Vagina (tissue), 2 donors: ENCODE measurements around the gene BRINP1. TPM values are rescaled to one million over a fixed set of nuclear protein-coding genes. Genes with fewer than 3 reads are reported as not detected.

ENCODE experiments used
- DNase-seq, 2 donors: peaks; one replicate each; pipeline ENCODE4 v3.0.0-alpha.2; 2017; ENCODE audit errors: extremely low spot score in 2 of 2
- H3K27ac ChIP-seq: fragments of 200-600 bp; sonication (generic); one replicate; pipeline ENCODE4 v1.5.1; 2019
- H3K27me3 ChIP-seq: fragments of 200-600 bp; sonication (generic); one replicate; pipeline ENCODE4 v1.5.1; 2019
- H3K36me3 ChIP-seq, 2 donors: fragments of 200-600 bp; sonication (generic); one replicate each; pipeline ENCODE4 v1.5.1; 2017 to 2019
- H3K4me1 ChIP-seq: fragments of 200-600 bp; sonication (generic); one replicate; pipeline ENCODE4 v1.5.1; 2019
- H3K4me3 ChIP-seq, 2 donors: fragments of 200-600 bp; sonication (generic); 1 replicate in 1 of 2; 2 replicates in 1 of 2; pipeline ENCODE4 v1.5.1; 2016 to 2019
- H3K9me3 ChIP-seq: fragments of 200-600 bp; sonication (generic); one replicate; pipeline ENCODE4 v1.5.1; 2019
- POLR2A ChIP-seq, 2 donors: fragments of 450-650 bp; IDR thresholded peaks; one replicate each; pipeline ENCODE4 v1.6.1; 2017; ENCODE audit warnings: antibody characterized with exemption in 2 of 2, mild to moderate bottlenecking in 2 of 2, moderate library complexity in 2 of 2
- POLR2AphosphoS5 ChIP-seq, 2 donors: sonication (generic); formaldehyde crosslinking; IDR thresholded peaks; one replicate each; pipeline ENCODE4 v1.9.0; 2017; ENCODE audit warnings: antibody characterized with exemption in 2 of 2, mild to moderate bottlenecking in 2 of 2, low read depth in 1 of 2; ENCODE audit not compliant: insufficient read depth in 1 of 2
- intact Hi-C: fragments of 100-400 bp; cut with DNase I; formaldehyde crosslinking; loops from one replicate; pipeline ENCODE4 v1.15.1; 2023
- total RNA-seq: library from RNA; depleted of rRNA; stranded (reverse); fragments of >200 nt; gene quantifications from one replicate; pipeline ENCODE4 v1.2.3, GENCODE V29; 2016
- TF ChIP-seq, protein P1 (sequence below), 3 experiments: fragments of 450-650 bp in 2 of 3; fragments of 200-600 bp in 1 of 3; sonication (generic) in 1 of 3; IDR thresholded peaks; one replicate each; pipeline ENCODE4 v1.5.1; 2017 to 2019; ENCODE audit warnings: antibody characterized with exemption in 3 of 3, mild to moderate bottlenecking in 2 of 3, moderate library complexity in 2 of 3

BRINP1 gene
- total RNA-seq, 1 donor from 2014 or later = 0.49 TPM

DNA sequence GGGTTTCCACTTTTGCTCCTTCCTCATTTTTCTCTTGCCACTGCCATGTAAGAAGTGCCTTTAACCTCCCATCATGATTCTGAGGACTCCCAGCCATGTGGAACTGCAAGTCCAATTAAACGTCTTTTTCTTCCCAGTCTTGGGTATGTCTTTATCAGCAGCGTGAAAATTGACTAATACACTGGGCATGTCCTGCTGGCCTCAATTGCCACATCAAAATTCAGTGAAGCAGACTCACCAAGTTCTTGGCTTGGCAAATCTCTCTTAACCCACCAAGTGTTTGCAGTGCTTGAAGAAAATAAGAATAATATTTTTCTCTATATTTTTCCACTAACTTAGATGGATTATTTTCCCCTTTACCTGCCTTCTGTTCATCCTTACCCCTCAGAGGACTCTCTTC is 212.0 kb downstream of the BRINP1 start:
- DNase-seq = no peak
- H3K27ac ChIP-seq = no peak overlapping the region
- no peaks in the 10 kb centered on the region for H3K27me3 ChIP-seq
- TF ChIP-seq, protein P1, sequence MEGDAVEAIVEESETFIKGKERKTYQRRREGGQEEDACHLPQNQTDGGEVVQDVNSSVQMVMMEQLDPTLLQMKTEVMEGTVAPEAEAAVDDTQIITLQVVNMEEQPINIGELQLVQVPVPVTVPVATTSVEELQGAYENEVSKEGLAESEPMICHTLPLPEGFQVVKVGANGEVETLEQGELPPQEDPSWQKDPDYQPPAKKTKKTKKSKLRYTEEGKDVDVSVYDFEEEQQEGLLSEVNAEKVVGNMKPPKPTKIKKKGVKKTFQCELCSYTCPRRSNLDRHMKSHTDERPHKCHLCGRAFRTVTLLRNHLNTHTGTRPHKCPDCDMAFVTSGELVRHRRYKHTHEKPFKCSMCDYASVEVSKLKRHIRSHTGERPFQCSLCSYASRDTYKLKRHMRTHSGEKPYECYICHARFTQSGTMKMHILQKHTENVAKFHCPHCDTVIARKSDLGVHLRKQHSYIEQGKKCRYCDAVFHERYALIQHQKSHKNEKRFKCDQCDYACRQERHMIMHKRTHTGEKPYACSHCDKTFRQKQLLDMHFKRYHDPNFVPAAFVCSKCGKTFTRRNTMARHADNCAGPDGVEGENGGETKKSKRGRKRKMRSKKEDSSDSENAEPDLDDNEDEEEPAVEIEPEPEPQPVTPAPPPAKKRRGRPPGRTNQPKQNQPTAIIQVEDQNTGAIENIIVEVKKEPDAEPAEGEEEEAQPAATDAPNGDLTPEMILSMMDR (IDR thresholded peaks at IDR 0.05) = no peak
- TF ChIP-seq POLR2AphosphoS5 (IDR thresholded peaks at IDR 0.05; ENCODE audit: insufficient read depth in 1 of 2, low read depth in 1 of 2) = no peak
- no peaks in the 10 kb centered on the region for H3K4me1 ChIP-seq
- H3K36me3 ChIP-seq = no peaks in the 10 kb centered on the region
- intact Hi-C loops = no loop called here
- no peak overlapping the region for H3K4me3 ChIP-seq
- no peaks in the 10 kb centered on the region for H3K9me3 ChIP-seq

DNA sequence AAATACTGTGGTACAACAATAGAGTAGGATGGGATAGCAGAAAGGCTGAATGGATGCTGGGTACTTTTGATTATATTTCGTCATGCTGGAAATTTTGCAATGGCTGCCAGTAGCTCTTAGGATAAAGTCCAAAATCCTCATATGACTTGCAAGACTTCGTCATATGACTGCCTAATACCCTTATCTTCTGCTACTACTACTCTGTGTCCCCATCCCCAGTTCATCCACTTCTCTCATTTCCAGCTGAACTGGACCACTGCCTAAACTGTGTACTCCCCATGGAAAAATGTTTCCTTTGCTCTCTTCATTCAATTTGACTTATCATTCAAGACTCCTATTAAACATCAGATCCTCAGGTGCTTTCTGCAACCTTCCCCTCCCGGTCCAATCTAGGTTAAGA is 212.9 kb downstream of the BRINP1 start:
- no peak for DNase-seq
- H3K4me1 ChIP-seq = no peaks in the 10 kb centered on the region
- H3K4me3 ChIP-seq = no peak overlapping the region
- no peak for TF ChIP-seq POLR2A (IDR thresholded peaks at IDR 0.05)
- no peak for TF ChIP-seq POLR2AphosphoS5 (IDR thresholded peaks at IDR 0.05; ENCODE audit: insufficient read depth in 1 of 2, low read depth in 1 of 2)
- TF ChIP-seq, protein P1 (IDR thresholded peaks at IDR 0.05) = no peak
- intact Hi-C loops = no loop called here
- no peaks in the 10 kb centered on the region for H3K36me3 ChIP-seq
- no peaks in the 10 kb centered on the region for H3K9me3 ChIP-seq
- no peak overlapping the region for H3K27ac ChIP-seq
- no peaks in the 10 kb centered on the region for H3K27me3 ChIP-seq

DNA sequence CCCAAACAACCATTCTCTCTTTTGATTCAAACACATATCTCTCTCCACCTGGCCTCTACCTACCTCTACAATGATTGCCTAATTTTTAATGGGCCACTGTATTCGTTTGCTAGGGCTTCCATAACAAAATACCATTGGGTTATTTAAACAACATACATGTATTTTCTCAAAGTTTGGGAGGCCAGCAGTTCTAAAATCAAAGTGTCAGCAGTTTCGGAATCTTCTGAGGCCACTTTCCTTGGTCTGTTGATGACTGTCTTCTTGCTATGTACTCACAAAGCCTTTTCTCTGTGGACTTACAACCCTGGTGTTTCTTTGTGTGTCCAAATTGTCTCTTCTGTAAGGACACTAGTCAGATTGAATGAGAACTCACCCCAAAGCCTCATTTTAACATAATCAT is 214.7 kb downstream of the BRINP1 start:
- TF ChIP-seq POLR2AphosphoS5 (IDR thresholded peaks at IDR 0.05; ENCODE audit: insufficient read depth in 1 of 2, low read depth in 1 of 2) (no peak), POLR2A (IDR thresholded peaks at IDR 0.05) (no peak)
- TF ChIP-seq, protein P1 (IDR thresholded peaks at IDR 0.05) = no peak
- intact Hi-C loops = no loop called here

DNA sequence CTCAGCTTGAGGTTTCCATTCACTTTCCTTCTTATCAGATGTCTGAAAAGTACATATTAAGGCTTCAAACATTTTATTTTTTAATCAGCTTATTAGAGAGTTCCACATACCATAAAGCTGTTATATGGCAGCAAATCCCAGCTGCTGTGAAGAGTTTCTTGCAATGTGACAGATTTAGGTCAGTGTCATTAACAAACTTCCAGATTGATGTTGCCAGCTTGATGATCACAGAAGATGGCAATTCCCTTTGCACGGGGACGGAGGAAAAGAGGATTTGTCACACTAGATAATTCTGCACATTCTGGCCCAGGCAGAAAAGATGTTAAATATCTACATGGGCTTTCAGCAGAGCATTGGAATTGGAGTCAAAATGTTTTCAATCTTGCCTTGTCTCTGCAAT is 215.8 kb downstream of the BRINP1 start:
- TF ChIP-seq POLR2A (IDR thresholded peaks at IDR 0.05) (no peak), POLR2AphosphoS5 (IDR thresholded peaks at IDR 0.05; ENCODE audit: insufficient read depth in 1 of 2, low read depth in 1 of 2) (no peak)
- TF ChIP-seq, protein P1 (IDR thresholded peaks at IDR 0.05) = no peak
- no peaks in the 10 kb centered on the region for H3K4me1 ChIP-seq
- intact Hi-C loops = no loop called here

More for the DNA sequence above, 214.7 kb downstream of the BRINP1 start:
- Histone ChIP-seq H3K4me1 (no peaks in the 10 kb centered on the region), H3K4me3 (no peak overlapping the region), H3K9me3 (no peaks in the 10 kb centered on the region), H3K27me3 (no peaks in the 10 kb centered on the region), H3K27ac (no peak overlapping the region), H3K36me3 (no peaks in the 10 kb centered on the region)
- DNase-seq = no peak

DNA sequence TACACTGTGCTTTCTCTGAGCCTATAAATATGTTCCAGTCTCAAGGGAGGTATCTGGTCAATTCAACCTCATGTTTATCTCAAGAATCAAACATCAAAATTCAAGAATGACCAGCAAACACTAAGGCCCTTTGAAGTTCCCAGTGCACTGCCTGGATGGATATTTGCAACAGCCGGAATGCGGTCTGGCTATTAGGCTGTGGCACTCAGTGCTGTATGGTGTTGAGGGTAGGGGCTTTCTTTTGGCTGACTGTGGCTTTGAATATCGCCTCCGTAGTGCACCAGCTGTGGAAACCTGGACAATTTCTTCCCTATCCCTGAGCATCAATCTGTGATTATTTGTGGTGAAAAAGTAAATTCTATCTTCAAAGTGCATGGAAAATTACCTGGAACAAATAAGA is 220.4 kb downstream of the BRINP1 start:
- no peak overlapping the region for H3K27ac ChIP-seq
- DNase-seq = no peak
- H3K4me3 ChIP-seq = no peak overlapping the region
- H3K9me3 ChIP-seq = no peaks in the 10 kb centered on the region
- no peaks in the 10 kb centered on the region for H3K4me1 ChIP-seq
- no peak for TF ChIP-seq POLR2AphosphoS5 (IDR thresholded peaks at IDR 0.05; ENCODE audit: insufficient read depth in 1 of 2, low read depth in 1 of 2)
- TF ChIP-seq, protein P1 (IDR thresholded peaks at IDR 0.05) = no peak
- TF ChIP-seq POLR2A (IDR thresholded peaks at IDR 0.05) = no peak
- H3K36me3 ChIP-seq = no peaks in the 10 kb centered on the region
- intact Hi-C loops = no loop called here
- peaks cover 4% of the 10 kb centered on the region for H3K27me3 ChIP-seq

More for the DNA sequence above, 215.8 kb downstream of the BRINP1 start:
- no peaks in the 10 kb centered on the region for H3K27me3 ChIP-seq
- H3K27ac ChIP-seq = no peak overlapping the region
- no peaks in the 10 kb centered on the region for H3K36me3 ChIP-seq
- no peak for DNase-seq
- H3K4me3 ChIP-seq = no peak overlapping the region
- no peaks in the 10 kb centered on the region for H3K9me3 ChIP-seq
